BJ (cell line): Measurements from ENCODE around the gene PLCH2. TPM values are rescaled to one million over a fixed set of nuclear protein-coding genes. Genes with fewer than 3 reads are reported as not detected.
A peak's percentile ranks its signal among the peaks of the same experiment; 100 is the strongest.

Experiments used
- CTCF ChIA-PET: fragments of 350-600 bp; formaldehyde crosslinking; extraction: SDS; loops from one replicate; lab custom pipeline; 2021; ENCODE audit warnings: antibody characterized with exemption, inconsistent platforms; lab: Yijun Ruan, JAX
- POLR2A ChIA-PET: fragments of 300-600 bp; sonication (Branson Sonifier 250); formaldehyde crosslinking; extraction: SDS; loops from one replicate; lab custom pipeline; 2021; ENCODE audit warnings: antibody characterized with exemption; lab: Charles Lee
- DNase-seq: peaks from one replicate; pipeline ENCODE4 v3.0.0-alpha.2; 2011; ENCODE audit warnings: low read depth
- H3K27me3 ChIP-seq: 2 replicates; pipeline ENCODE4 v1.6.0; 2011; ENCODE audit warnings: low read length; ENCODE audit not compliant: control insufficient read depth, insufficient read depth
- H3K36me3 ChIP-seq: 2 replicates; pipeline ENCODE4 v1.5.1; 2011; ENCODE audit warnings: low read length; ENCODE audit not compliant: control insufficient read depth, insufficient read depth
- H3K4me3 ChIP-seq: 2 replicates; pipeline ENCODE4 v1.5.1; 2011; ENCODE audit warnings: low read depth, mild to moderate bottlenecking, control low read depth, low read length
- polyA plus RNA-seq: library from polyadenylated mRNA; depleted of rRNA; stranded (reverse); fragments of >200 nt; gene quantifications from 2 replicates; pipeline ENCODE4 v1.2.3, GENCODE V29; 2011
- TF ChIP-seq, protein P1 (sequence below): IDR thresholded peaks from 2 replicates; pipeline ENCODE4 v1.5.1; 2011; ENCODE audit warnings: low read depth, mild to moderate bottlenecking, control low read depth, inconsistent platforms, low read length, moderate library complexity; ENCODE audit not compliant: insufficient read depth

The PLCH2 gene
- polyA plus RNA-seq, 1 experiment: 0.06 TPM

- DNase-seq: no peak
- no peaks in the 10 kb centered on the region for H3K36me3 ChIP-seq
- TF ChIP-seq, protein P1, sequence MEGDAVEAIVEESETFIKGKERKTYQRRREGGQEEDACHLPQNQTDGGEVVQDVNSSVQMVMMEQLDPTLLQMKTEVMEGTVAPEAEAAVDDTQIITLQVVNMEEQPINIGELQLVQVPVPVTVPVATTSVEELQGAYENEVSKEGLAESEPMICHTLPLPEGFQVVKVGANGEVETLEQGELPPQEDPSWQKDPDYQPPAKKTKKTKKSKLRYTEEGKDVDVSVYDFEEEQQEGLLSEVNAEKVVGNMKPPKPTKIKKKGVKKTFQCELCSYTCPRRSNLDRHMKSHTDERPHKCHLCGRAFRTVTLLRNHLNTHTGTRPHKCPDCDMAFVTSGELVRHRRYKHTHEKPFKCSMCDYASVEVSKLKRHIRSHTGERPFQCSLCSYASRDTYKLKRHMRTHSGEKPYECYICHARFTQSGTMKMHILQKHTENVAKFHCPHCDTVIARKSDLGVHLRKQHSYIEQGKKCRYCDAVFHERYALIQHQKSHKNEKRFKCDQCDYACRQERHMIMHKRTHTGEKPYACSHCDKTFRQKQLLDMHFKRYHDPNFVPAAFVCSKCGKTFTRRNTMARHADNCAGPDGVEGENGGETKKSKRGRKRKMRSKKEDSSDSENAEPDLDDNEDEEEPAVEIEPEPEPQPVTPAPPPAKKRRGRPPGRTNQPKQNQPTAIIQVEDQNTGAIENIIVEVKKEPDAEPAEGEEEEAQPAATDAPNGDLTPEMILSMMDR: no peak
- ChIA-PET POLR2A (no interaction called here), CTCF (no interaction called here)
- no peak overlapping the region for H3K4me3 ChIP-seq
- H3K27me3 ChIP-seq: peaks cover 15% of the 10 kb centered on the region
Measured at GRCh38 chr1:2493218-2493617, 17.1 kb downstream of the PLCH2 start.

GRCh38 chr1:2493691-2494322, 17.7 kb downstream of the PLCH2 start:
- POLR2A ChIA-PET: no interaction called here
- Histone ChIP-seq H3K4me3 (no peak overlapping the region), H3K27me3 (peaks cover 15% of the 10 kb centered on the region), H3K36me3 (no peaks in the 10 kb centered on the region)
- TF ChIP-seq, protein P1: no peak
- no peak for DNase-seq
- CTCF ChIA-PET: no interaction called here

GRCh38 chr1:2494323-2494693, 18.2 kb downstream of the PLCH2 start:
- TF ChIP-seq, protein P1: no peak
- H3K36me3 ChIP-seq: no peaks in the 10 kb centered on the region
- ChIA-PET POLR2A (no interaction called here), CTCF (no interaction called here)
- H3K27me3 ChIP-seq: peaks cover 15% of the 10 kb centered on the region
- DNase-seq: peak; percentile 71
- no peak overlapping the region for H3K4me3 ChIP-seq

- Histone ChIP-seq H3K36me3 (no peaks in the 10 kb centered on the region), H3K27me3 (peaks cover 15% of the 10 kb centered on the region), H3K4me3 (no peak overlapping the region)
- CTCF ChIA-PET: no interaction called here
- POLR2A ChIA-PET: no interaction called here
- TF ChIP-seq, protein P1: no peak
- no peak for DNase-seq
Measured at GRCh38 chr1:2495026-2495425, 18.9 kb downstream of the PLCH2 start.

- H3K4me3 ChIP-seq: no peak overlapping the region
- H3K27me3 ChIP-seq: peaks cover 15% of the 10 kb centered on the region
- no peaks in the 10 kb centered on the region for H3K36me3 ChIP-seq
- no peak for DNase-seq
- ChIA-PET CTCF (no interaction called here), POLR2A (no interaction called here)
- TF ChIP-seq, protein P1: no peak
Measured at GRCh38 chr1:2495546-2495945, 19.5 kb downstream of the PLCH2 start.
